ENCODE measurements around the gene NUBPL.

GRCh38 chr14:31705731-31706130 is 144.5 kb downstream of the NUBPL start:
- TF ChIP-seq POLR2A (IDR thresholded peaks at IDR 0.05; ENCODE audit: low read length) (no peak), GATA1 (IDR thresholded peaks at IDR 0.05; ENCODE audit: low read depth, low read length) (no peak)
